GM12892 (cell line): ENCODE data around the gene NOS3.

Experiments
- POLR2AphosphoS5 ChIP-seq: IDR thresholded peaks from 2 replicates; pipeline ENCODE4 v1.6.1; 2011; ENCODE audit warnings: low read depth, low read length, control low read depth
- TAF1 ChIP-seq: IDR thresholded peaks from 2 replicates; pipeline ENCODE4 v1.6.1; 2011; ENCODE audit warnings: low read depth, mild to moderate bottlenecking, control low read depth, low read length, borderline replicate concordance

- TF ChIP-seq POLR2AphosphoS5 = no peak
- no peak for TF ChIP-seq TAF1
These were observed 7.5 kb downstream of the NOS3 start for GRCh38 chr7:150998341-150998740.
